Common myeloid progenitor, CD34-positive (primary cell): ENCODE results near the gene RADIL.

Source experiments
- CTCF ChIA-PET: fragments of 350-600 bp; sonication (Branson Sonifier 250); formaldehyde crosslinking; loops from one replicate; lab custom pipeline; 2021; ENCODE audit warnings: antibody characterized with exemption; lab: Charles Lee
- POLR2A ChIA-PET: fragments of 350-600 bp; sonication (Branson Sonifier 250); formaldehyde crosslinking; loops from one replicate; lab custom pipeline; 2021; ENCODE audit warnings: antibody characterized with exemption; lab: Charles Lee
- DNase-seq, 3 donors: peaks; one replicate each; pipeline versions ENCODE4 v3.0.0 to v3.0.0-alpha.2; 2013
- H3K27ac ChIP-seq, 2 experiments: 1 replicate in 1 of 2; 2 replicates in 1 of 2; pipeline ENCODE4 v1.7.0; 2013; ENCODE audit warnings: inconsistent platforms in 2 of 2, low read length in 2 of 2, mild to moderate bottlenecking in 2 of 2, low read depth in 1 of 2, moderate library complexity in 1 of 2; ENCODE audit not compliant: severe bottlenecking in 2 of 2, insufficient read depth in 1 of 2, poor library complexity in 1 of 2
- H3K27me3 ChIP-seq, 5 experiments: replicated peaks in 2 of 5; 1 replicate in 3 of 5; 2 replicates in 2 of 5; pipeline versions ENCODE4 v1.6.1 to v1.7.0; 2013; ENCODE audit warnings: low read length in 4 of 5, mild to moderate bottlenecking in 2 of 5, moderate library complexity in 2 of 5, inconsistent platforms in 1 of 5; ENCODE audit not compliant: insufficient read depth in 5 of 5, control insufficient read depth in 4 of 5
- H3K36me3 ChIP-seq, 4 experiments: 1 replicate in 2 of 4; 2 replicates in 2 of 4; pipeline versions ENCODE4 v1.6.1 to v1.7.0; 2013; ENCODE audit warnings: low read length in 3 of 4, control low read depth in 1 of 4, mild to moderate bottlenecking in 1 of 4; ENCODE audit not compliant: control insufficient read depth in 4 of 4, insufficient read depth in 4 of 4
- H3K4me1 ChIP-seq, 4 experiments: 1 replicate in 3 of 4; 2 replicates in 1 of 4; pipeline versions ENCODE4 v1.6.1 to v1.7.1; 2013; ENCODE audit warnings: low read length in 3 of 4, mild to moderate bottlenecking in 3 of 4, control low read depth in 1 of 4, inconsistent platforms in 1 of 4, moderate library complexity in 1 of 4; ENCODE audit not compliant: control insufficient read depth in 4 of 4, insufficient read depth in 4 of 4; ENCODE audit errors: control extremely low read depth in 1 of 4
- H3K4me3 ChIP-seq, 7 experiments: 1 replicate in 4 of 7; 2 replicates in 3 of 7; pipeline versions ENCODE4 v1.5.1 to v1.7.0; 2013; ENCODE audit warnings: mild to moderate bottlenecking in 7 of 7, low read length in 6 of 7, moderate library complexity in 6 of 7, inconsistent platforms in 2 of 7, low read depth in 2 of 7, control low read depth in 1 of 7; ENCODE audit not compliant: insufficient read depth in 4 of 7, control insufficient read depth in 1 of 7; ENCODE audit errors: extremely low read depth in 1 of 7
- H3K9me3 ChIP-seq, 5 experiments: 1 replicate in 4 of 5; 2 replicates in 1 of 5; pipeline versions ENCODE4 v1.6.1 to v1.7.1; 2013; ENCODE audit warnings: low read length in 4 of 5, mild to moderate bottlenecking in 2 of 5, inconsistent platforms in 1 of 5, low read depth in 1 of 5, moderate library complexity in 1 of 5; ENCODE audit not compliant: control insufficient read depth in 4 of 5, insufficient read depth in 2 of 5; ENCODE audit errors: control extremely low read depth in 1 of 5
- WGBS: methylation state at CpG from one replicate; pipeline ENCODE4 v1.1.5; 2013; ENCODE audit not compliant: insufficient coverage; 5-methylcytosine and 5-hydroxymethylcytosine counted together

RADIL gene

GRCh38 chr7:4763794-4764185, 119.7 kb downstream of the RADIL start:
- 97% methylated on average over 16 of the region's 21 CpGs for WGBS
- Histone ChIP-seq H3K27me3 (no peaks in the 10 kb centered on the region), H3K27ac (no peak overlapping the region), H3K4me1 (peaks cover 0 to 5% (median 2%) of the 10 kb centered on the region in 4 experiments), H3K36me3 (peaks cover 10 to 88% (median 60%) of the 10 kb centered on the region in 4 experiments), H3K4me3 (no peak overlapping the region), H3K9me3 (no peaks in the 10 kb centered on the region)
- ChIA-PET CTCF (interaction anchor here (1.1 kb wide), 1 partner anchor 29 kb away, joined by 5 read pairs; no protein-coding TSS in a partner anchor), POLR2A (no interaction called here)
- no peak for DNase-seq

DNA sequence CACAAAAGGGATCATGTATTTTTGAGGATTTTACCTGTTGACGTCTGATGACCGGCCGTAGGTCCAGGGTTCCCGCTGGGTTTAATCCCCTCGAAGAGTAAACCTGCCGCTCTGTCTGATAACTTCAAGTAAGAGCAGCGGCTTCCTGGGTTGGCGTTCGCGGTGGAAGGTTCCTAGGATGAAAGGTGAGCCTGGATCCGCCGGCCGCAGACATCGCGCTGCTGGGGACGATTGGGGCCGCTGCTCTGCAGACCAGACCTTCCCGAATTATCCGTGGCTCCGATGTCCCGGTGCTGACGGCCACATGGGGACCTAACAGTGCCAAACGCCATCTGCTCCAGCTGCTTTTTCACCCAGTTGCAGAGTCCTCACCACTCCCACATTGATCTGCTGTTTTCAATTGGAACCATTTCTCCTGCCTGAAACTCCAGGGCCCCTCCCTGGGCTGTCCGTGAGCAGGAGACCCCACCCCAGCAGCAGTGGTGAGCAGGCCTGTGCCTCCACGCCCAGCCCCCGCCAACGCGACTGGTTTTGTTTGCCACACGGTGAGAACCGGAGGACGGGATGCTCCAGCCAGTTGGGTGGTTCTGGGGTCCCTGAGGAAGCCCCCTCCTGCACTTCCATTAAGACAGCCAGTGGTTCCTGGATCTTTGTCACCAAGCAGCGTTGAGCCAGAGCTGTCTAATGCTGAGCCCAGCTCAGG, 120.3 kb downstream of the RADIL start:
- 97% methylated on average over 32 of the region's 32 CpGs for WGBS
- ChIA-PET CTCF (interaction anchor here (1.1 to 1.3 kb wide), 2 partner anchors 9 to 29 kb away, joined by 4 to 5 read pairs; no protein-coding TSS in a partner anchor), POLR2A (no interaction called here)
- DNase-seq: no peak
- peaks cover 5 to 90% (median 63%) of the 10 kb centered on the region in 4 experiments for H3K36me3 ChIP-seq
- H3K4me3 ChIP-seq: no peak overlapping the region
- no peak overlapping the region for H3K27ac ChIP-seq
- H3K4me1 ChIP-seq: no peaks in the 10 kb centered on the region
- no peaks in the 10 kb centered on the region for H3K27me3 ChIP-seq
- no peaks in the 10 kb centered on the region for H3K9me3 ChIP-seq

GRCh38 chr7:4762121-4763055, 121.1 kb downstream of the RADIL start:
- Histone ChIP-seq H3K27me3 (no peaks in the 10 kb centered on the region), H3K4me3 (no peak overlapping the region), H3K9me3 (no peaks in the 10 kb centered on the region), H3K27ac (no peak overlapping the region), H3K4me1 (no peaks in the 10 kb centered on the region), H3K36me3 (peaks cover 9 to 93% (median 67%) of the 10 kb centered on the region in 4 experiments)
- CTCF ChIA-PET: interaction anchor here (1.3 kb wide), 1 partner anchor 8 kb away, joined by 4 read pairs; no protein-coding TSS in a partner anchor
- POLR2A ChIA-PET: no interaction called here
- DNase-seq: no peak
- 97% methylated on average over 49 of the region's 54 CpGs for WGBS

DNA sequence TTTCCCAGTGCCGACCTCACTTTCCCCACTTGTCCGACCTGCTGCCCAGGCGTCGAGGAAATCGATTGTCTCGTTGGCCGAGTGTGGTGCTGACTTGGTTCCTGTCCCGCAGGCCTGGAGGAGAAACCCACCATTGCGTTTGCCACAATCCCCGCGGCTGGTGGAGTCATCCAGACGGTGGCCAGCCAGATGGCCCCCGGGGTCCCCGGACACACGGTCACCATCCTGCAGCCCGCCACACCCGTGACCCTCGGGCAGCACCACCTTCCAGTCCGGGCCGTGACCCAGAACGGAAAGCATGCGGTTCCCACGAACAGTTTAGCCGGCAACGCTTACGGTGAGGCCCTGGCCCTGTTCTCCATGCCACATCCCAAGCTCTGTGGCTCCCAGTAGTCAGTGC, 122.6 kb downstream of the RADIL start:
- WGBS: 95% methylated on average over 26 of the region's 26 CpGs
- no peak overlapping the region for H3K27ac ChIP-seq
- ChIA-PET CTCF (no interaction called here), POLR2A (no interaction called here)
- H3K4me3 ChIP-seq: no peak overlapping the region
- peaks cover 9 to 93% (median 69%) of the 10 kb centered on the region in 4 experiments for H3K36me3 ChIP-seq
- H3K4me1 ChIP-seq: no peaks in the 10 kb centered on the region
- H3K9me3 ChIP-seq: no peaks in the 10 kb centered on the region
- H3K27me3 ChIP-seq: no peaks in the 10 kb centered on the region
- DNase-seq: no peak

DNA sequence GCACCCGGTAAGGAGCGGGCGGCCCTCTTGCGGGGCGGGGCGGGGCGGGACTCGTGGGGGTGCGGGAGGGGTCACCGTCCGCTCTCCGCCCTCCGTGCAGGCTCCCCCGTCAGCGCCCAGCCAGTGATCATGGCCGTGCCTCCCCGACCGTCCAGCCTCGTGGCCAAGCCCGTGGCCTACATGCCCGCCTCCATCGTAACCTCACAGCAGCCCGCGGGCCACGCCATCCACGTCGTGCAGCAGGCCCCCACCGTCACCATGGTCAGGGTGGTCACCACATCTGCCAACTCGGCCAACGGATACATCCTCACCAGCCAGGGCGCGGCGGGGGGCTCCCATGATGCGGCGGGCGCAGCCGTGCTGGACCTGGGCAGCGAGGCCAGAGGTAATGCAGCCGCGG, 124.3 kb downstream of the RADIL start:
- POLR2A ChIA-PET: no interaction called here
- Histone ChIP-seq H3K27ac (no peak overlapping the region), H3K36me3 (peaks cover 17 to 95% (median 73%) of the 10 kb centered on the region in 4 experiments), H3K4me3 (no peak overlapping the region), H3K4me1 (peaks cover 0 to under 1% (median under 1%) of the 10 kb centered on the region in 4 experiments), H3K9me3 (no peaks in the 10 kb centered on the region), H3K27me3 (no peaks in the 10 kb centered on the region)
- CTCF ChIA-PET: interaction anchor here (8.5 kb wide), 1 partner anchor 148 kb away, joined by 51 read pairs; no protein-coding TSS in a partner anchor
- WGBS: 98% methylated on average over 36 of the region's 40 CpGs
- DNase-seq: no peak

- POLR2A ChIA-PET: no interaction called here
- H3K36me3 ChIP-seq: peaks cover 16 to 93% (median 69%) of the 10 kb centered on the region in 4 experiments
- 96% methylated on average over 29 of the region's 29 CpGs for WGBS
- H3K27ac ChIP-seq: no peak overlapping the region
- peaks cover 0 to 5% (median 2%) of the 10 kb centered on the region in 4 experiments for H3K4me1 ChIP-seq
- no peaks in the 10 kb centered on the region for H3K9me3 ChIP-seq
- DNase-seq: no peak
- H3K27me3 ChIP-seq: no peaks in the 10 kb centered on the region
- no peak overlapping the region for H3K4me3 ChIP-seq
- CTCF ChIA-PET: interaction anchor here (1.5 to 8.5 kb wide), 2 partner anchors 12 to 147 kb away, joined by 5 to 51 read pairs; no protein-coding TSS in a partner anchor
Measured at GRCh38 chr7:4758791-4759190, 124.7 kb downstream of the RADIL start.
